Neural cell (in vitro differentiated cells): Measurements from ENCODE around the gene ELN. TPM values are rescaled to one million over a fixed set of nuclear protein-coding genes. Genes with fewer than 3 reads are reported as not detected.
A peak's percentile ranks its signal among the peaks of the same experiment; 100 is the strongest.

Experiments used
- H2AFZ ChIP-seq: fragments of 200-600, 300-800 bp; sonication (generic), shearing (Covaris generic); 2 replicates; pipeline ENCODE4 v1.6.0; 2014; ENCODE audit warnings: low read depth, mild to moderate bottlenecking, antibody characterized with exemption, low read length, moderate library complexity
- H3F3A ChIP-seq: fragments of 200-600 bp; shearing (Covaris generic); 2 replicates; pipeline ENCODE4 v1.6.1; 2016; ENCODE audit warnings: mild to moderate bottlenecking, moderate library complexity, mixed read lengths, antibody characterized with exemption, low read length; ENCODE audit not compliant: insufficient read depth, poor library complexity, severe bottlenecking
- H3K27ac ChIP-seq: fragments of 200-600, 300-800 bp; sonication (generic), shearing (Covaris generic); 2 replicates; pipeline ENCODE4 v1.5.1; 2014; ENCODE audit warnings: mild to moderate bottlenecking, low read length, moderate library complexity
- H3K27me3 ChIP-seq: fragments of 300-800, 200-600 bp; sonication (generic), shearing (Covaris generic); 2 replicates; pipeline ENCODE4 v1.6.0; 2014; ENCODE audit warnings: mild to moderate bottlenecking, low read depth, low read length, moderate library complexity; ENCODE audit not compliant: insufficient read depth
- H3K36me3 ChIP-seq: fragments of 300-800, 200-600 bp; sonication (generic), shearing (Covaris generic); 2 replicates; pipeline ENCODE4 v1.5.1; 2014; ENCODE audit warnings: mild to moderate bottlenecking, antibody characterized with exemption, low read length, moderate library complexity; ENCODE audit not compliant: insufficient read depth
- H3K4me2 ChIP-seq: fragments of 300-800, 200-600 bp; sonication (generic), shearing (Covaris generic); 2 replicates; pipeline ENCODE4 v1.6.0; 2014; ENCODE audit warnings: mild to moderate bottlenecking, low read length
- H3K4me3 ChIP-seq: fragments of 300-800, 200-600 bp; sonication (generic), shearing (Covaris generic); 2 replicates; pipeline ENCODE4 v1.5.1; 2014; ENCODE audit warnings: mild to moderate bottlenecking, low read length, moderate library complexity
- H3K79me2 ChIP-seq: fragments of 200-600 bp; shearing (Covaris generic); replicated peaks from 2 replicates; pipeline ENCODE4 v1.6.0; 2014; ENCODE audit warnings: mild to moderate bottlenecking, low read length, moderate library complexity; ENCODE audit not compliant: insufficient read depth
- H3K9ac ChIP-seq: fragments of 300-800, 200-600 bp; sonication (generic), shearing (Covaris generic); 2 replicates; pipeline ENCODE4 v1.6.1; 2016; ENCODE audit warnings: mild to moderate bottlenecking, low read length, mixed read lengths
- H3K9me2 ChIP-seq: fragments of 200-600 bp; shearing (Covaris generic); 2 replicates; pipeline ENCODE4 v1.6.1; 2016; ENCODE audit warnings: mild to moderate bottlenecking, low read length, mixed read lengths; ENCODE audit not compliant: insufficient read depth
- H3K9me3 ChIP-seq: fragments of 200-600, 300-800 bp; sonication (generic), shearing (Covaris generic); 2 replicates; pipeline ENCODE4 v1.6.1; 2016; ENCODE audit warnings: mild to moderate bottlenecking, mixed run types, low read length, moderate library complexity, mixed read lengths
- H4K20me1 ChIP-seq: fragments of 200-600 bp; shearing (Covaris generic); 2 replicates; pipeline ENCODE4 v1.6.1; 2016; ENCODE audit warnings: mild to moderate bottlenecking, mixed run types; ENCODE audit not compliant: insufficient read depth
- CTCF ChIP-seq: fragments of 450-650 bp; IDR thresholded peaks from 2 replicates; pipeline ENCODE4 v1.5.1; 2014; ENCODE audit warnings: antibody characterized with exemption, mild to moderate bottlenecking, moderate library complexity; ENCODE audit not compliant: poor library complexity, severe bottlenecking
- EP300 ChIP-seq: fragments of 450-650 bp; conservative IDR thresholded peaks from 2 replicates; pipeline ENCODE4 v1.6.1; 2014; ENCODE audit warnings: antibody characterized with exemption, mild to moderate bottlenecking, moderate library complexity; ENCODE audit not compliant: poor library complexity, severe bottlenecking
- EZH2 ChIP-seq: fragments of 200-600, 300-800 bp; shearing (Covaris generic), sonication (generic); IDR thresholded peaks from 2 replicates; pipeline ENCODE4 v1.6.1; 2014; ENCODE audit warnings: antibody characterized with exemption, low read length, borderline replicate concordance, mild to moderate bottlenecking; ENCODE audit not compliant: insufficient read depth, poor library complexity, severe bottlenecking
- MXI1 ChIP-seq: fragments of 450-650 bp; conservative IDR thresholded peaks from 2 replicates; pipeline ENCODE4 v1.6.1; 2014; ENCODE audit warnings: antibody characterized with exemption, mild to moderate bottlenecking; ENCODE audit not compliant: poor library complexity, severe bottlenecking
- POLR2AphosphoS5 ChIP-seq: IDR thresholded peaks from 2 replicates; pipeline ENCODE4 v1.6.1; 2012
- RAD21 ChIP-seq: fragments of 450-650 bp; conservative IDR thresholded peaks from 2 replicates; pipeline ENCODE4 v1.6.1; 2014; ENCODE audit warnings: antibody characterized with exemption, mild to moderate bottlenecking, moderate library complexity
- REST ChIP-seq: IDR thresholded peaks from 2 replicates; pipeline ENCODE4 v1.6.1; 2012; ENCODE audit warnings: borderline replicate concordance
- SMC3 ChIP-seq: fragments of 450-650 bp; conservative IDR thresholded peaks from 2 replicates; pipeline ENCODE4 v1.6.1; 2014; ENCODE audit warnings: antibody characterized with exemption, mild to moderate bottlenecking, moderate library complexity; ENCODE audit not compliant: poor library complexity
- TAF1 ChIP-seq: IDR thresholded peaks from 2 replicates; pipeline ENCODE4 v1.6.1; 2012; ENCODE audit warnings: low read depth
- polyA plus RNA-seq: library from polyadenylated mRNA; depleted of rRNA; stranded (reverse); fragments of >200 nt; gene quantifications from 2 replicates; pipeline ENCODE4 v1.2.3, GENCODE V29; 2014

Gene ELN
- polyA plus RNA-seq, 1 donor from 2014 or later: not detected

- Histone ChIP-seq H3K4me3 (no peak overlapping the region), H3K79me2 (no peaks in the 10 kb centered on the region), H3K27me3 (no peaks in the 10 kb centered on the region), H2AFZ (no peak overlapping the region), H3K4me2 (no peak overlapping the region), H3K9me3 (no peaks in the 10 kb centered on the region), H4K20me1 (no peaks in the 10 kb centered on the region), H3K9me2 (no peaks in the 10 kb centered on the region), H3K27ac (no peak overlapping the region), H3K9ac (no peak overlapping the region), H3F3A (no peaks in the 10 kb centered on the region), H3K36me3 (no peaks in the 10 kb centered on the region)
- TF ChIP-seq SMC3 (peak; percentile 39), MXI1 (no peak), CTCF (peak; percentile 71), RAD21 (peak; percentile 49), EZH2 (no peak), TAF1 (no peak), REST (no peak), EP300 (no peak), POLR2AphosphoS5 (no peak)
These were observed 880 bp upstream of the ELN start for GRCh38 chr7:74026903-74027682.

GRCh38 chr7:74028321-74028838 is 407 bp downstream of the ELN start:
- H3K36me3 ChIP-seq: no peaks in the 10 kb centered on the region
- no peaks in the 10 kb centered on the region for H3K9me3 ChIP-seq
- no peaks in the 10 kb centered on the region for H4K20me1 ChIP-seq
- no peak overlapping the region for H3K4me3 ChIP-seq
- no peaks in the 10 kb centered on the region for H3F3A ChIP-seq
- H2AFZ ChIP-seq: no peak overlapping the region
- H3K9me2 ChIP-seq: no peaks in the 10 kb centered on the region
- H3K4me2 ChIP-seq: no peak overlapping the region
- no peak for TF ChIP-seq EP300
- no peak for TF ChIP-seq POLR2AphosphoS5
- no peak for TF ChIP-seq TAF1
- no peak for TF ChIP-seq MXI1
- TF ChIP-seq REST: no peak
- no peak for TF ChIP-seq CTCF
- TF ChIP-seq SMC3: no peak
- no peak for TF ChIP-seq EZH2
- no peak for TF ChIP-seq RAD21
- no peaks in the 10 kb centered on the region for H3K79me2 ChIP-seq
- no peaks in the 10 kb centered on the region for H3K27me3 ChIP-seq
- no peak overlapping the region for H3K27ac ChIP-seq
- no peak overlapping the region for H3K9ac ChIP-seq
